Vagina (tissue), 2 donors: ENCODE results near the gene POGK.

Source experiments
- CTCF ChIP-seq, 3 experiments: fragments of 450-650 bp in 2 of 3; fragments of 200-600 bp in 1 of 3; sonication (generic) in 1 of 3; IDR thresholded peaks; one replicate each; pipeline ENCODE4 v1.5.1; 2017 to 2019; ENCODE audit warnings: antibody characterized with exemption in 3 of 3, mild to moderate bottlenecking in 2 of 3, moderate library complexity in 2 of 3
- POLR2A ChIP-seq, 2 donors: fragments of 450-650 bp; IDR thresholded peaks; one replicate each; pipeline ENCODE4 v1.6.1; 2017; ENCODE audit warnings: antibody characterized with exemption in 2 of 2, mild to moderate bottlenecking in 2 of 2, moderate library complexity in 2 of 2
- POLR2AphosphoS5 ChIP-seq, 2 donors: sonication (generic); formaldehyde crosslinking; IDR thresholded peaks; one replicate each; pipeline ENCODE4 v1.9.0; 2017; ENCODE audit warnings: antibody characterized with exemption in 2 of 2, mild to moderate bottlenecking in 2 of 2, low read depth in 1 of 2; ENCODE audit not compliant: insufficient read depth in 1 of 2

GRCh38 chr1:166822385-166822784 is 16.9 kb upstream of the POGK start:
- no peak for TF ChIP-seq CTCF (IDR thresholded peaks at IDR 0.05)
- no peak for TF ChIP-seq POLR2A (IDR thresholded peaks at IDR 0.05)
- TF ChIP-seq POLR2AphosphoS5 (IDR thresholded peaks at IDR 0.05; ENCODE audit: insufficient read depth in 1 of 2, low read depth in 1 of 2), result no peak
